ENCODE measurements around the gene MRPL57.
"Not testable (repeated sequence)": the region's sequence is repeated elsewhere in the genome, so short reads cannot be mapped to it uniquely, and the experiment has no call there.

GRCh38 chr13:21194756-21195155 is 18.3 kb downstream of the MRPL57 start:
- not testable (repeated sequence) for TF ChIP-seq CTCF, POLR2A (IDR thresholded peaks at IDR 0.05)
